ENCODE measurements around the gene MED7. TPM values are rescaled to one million over a fixed set of nuclear protein-coding genes. Genes with fewer than 3 reads are reported as not detected.

MED7 gene
- total RNA-seq, 1 experiment from 2014 or later = 17.3 TPM

GRCh38 chr5:157172403-157172802, 29.7 kb upstream of the MED7 start:
- peaks cover 14% of the 10 kb centered on the region for H3K9me3 Mint-ChIP-seq (ENCODE audit: unreplicated experiment)
- no peak for TF ChIP-seq CTCF (IDR thresholded peaks at IDR 0.05; ENCODE audit: insufficient read depth in 1 of 2, low read depth in 1 of 2, low read length in 1 of 2, severe bottlenecking in 1 of 2, unreplicated experiment in 1 of 2)
- no peaks in the 10 kb centered on the region for H3K9me3 ChIP-seq
- no peak overlapping the region for H3K27ac Mint-ChIP-seq (ENCODE audit: unreplicated experiment)
- no peak overlapping the region for H3K4me3 Mint-ChIP-seq (ENCODE audit: unreplicated experiment)
- no peaks in the 10 kb centered on the region for H3K36me3 ChIP-seq (ENCODE audit: control insufficient read depth, insufficient read depth, low read length)
- H3K4me1 Mint-ChIP-seq (ENCODE audit: low read depth, unreplicated experiment) = no peaks in the 10 kb centered on the region
- POLR2A ChIA-PET = no interaction called here
- no peaks in the 10 kb centered on the region for H3K36me3 Mint-ChIP-seq (ENCODE audit: insufficient read depth, unreplicated experiment)
- H3K27me3 ChIP-seq (replicated peaks; ENCODE audit: control insufficient read depth, insufficient read depth, low read length) = no peaks in the 10 kb centered on the region; the same call in 1 of the 2 replicates
- H3K27me3 Mint-ChIP-seq (ENCODE audit: insufficient read depth, unreplicated experiment) = peaks cover 14% of the 10 kb centered on the region
- intact Hi-C loops (cut with micrococcal nuclease; ENCODE audit: unreplicated experiment) = no loop called here
- no TSS peak for BruUV-seq (replicated peaks)
- CTCF ChIA-PET = no interaction called here
- no peaks in the 10 kb centered on the region for H3K4me1 ChIP-seq
- DNase-seq = no peak
- H3K4me3 ChIP-seq (ENCODE audit: low read depth, low read length) = no peak overlapping the region

GRCh38 chr5:157168286-157168685, 25.6 kb upstream of the MED7 start:
- no peaks in the 10 kb centered on the region for H3K9me3 ChIP-seq
- Mint-ChIP-seq H3K9me3 (ENCODE audit: unreplicated experiment) (peaks cover 14% of the 10 kb centered on the region), H3K4me1 (ENCODE audit: low read depth, unreplicated experiment) (no peaks in the 10 kb centered on the region), H3K27me3 (ENCODE audit: insufficient read depth, unreplicated experiment) (peaks cover 12% of the 10 kb centered on the region), H3K36me3 (ENCODE audit: insufficient read depth, unreplicated experiment) (no peaks in the 10 kb centered on the region), H3K27ac (ENCODE audit: unreplicated experiment) (no peak overlapping the region), H3K4me3 (ENCODE audit: unreplicated experiment) (no peak overlapping the region)
- no TSS peak for BruUV-seq (replicated peaks)
- DNase-seq = no peak
- POLR2A ChIA-PET = no interaction called here
- H3K36me3 ChIP-seq (ENCODE audit: control insufficient read depth, insufficient read depth, low read length) = no peaks in the 10 kb centered on the region
- intact Hi-C loops (cut with micrococcal nuclease; ENCODE audit: unreplicated experiment) = no loop called here
- H3K27me3 ChIP-seq (replicated peaks; ENCODE audit: control insufficient read depth, insufficient read depth, low read length) = no peaks in the 10 kb centered on the region
- no peak overlapping the region for H3K4me3 ChIP-seq (ENCODE audit: low read depth, low read length)
- no peak for TF ChIP-seq CTCF (IDR thresholded peaks at IDR 0.05; ENCODE audit: insufficient read depth in 1 of 2, low read depth in 1 of 2, low read length in 1 of 2, severe bottlenecking in 1 of 2, unreplicated experiment in 1 of 2)
- CTCF ChIA-PET = no interaction called here
- H3K4me1 ChIP-seq = no peaks in the 10 kb centered on the region

GRCh38 chr5:157167214-157167621, 24.6 kb upstream of the MED7 start:
- Mint-ChIP-seq H3K27ac (ENCODE audit: unreplicated experiment) (no peak overlapping the region), H3K4me1 (ENCODE audit: low read depth, unreplicated experiment) (no peaks in the 10 kb centered on the region), H3K4me3 (ENCODE audit: unreplicated experiment) (no peak overlapping the region), H3K9me3 (ENCODE audit: unreplicated experiment) (peaks cover 14% of the 10 kb centered on the region), H3K27me3 (ENCODE audit: insufficient read depth, unreplicated experiment) (peaks cover 16% of the 10 kb centered on the region), H3K36me3 (ENCODE audit: insufficient read depth, unreplicated experiment) (no peaks in the 10 kb centered on the region)
- no peaks in the 10 kb centered on the region; the same call in 1 of the 2 replicates for H3K27me3 ChIP-seq (replicated peaks; ENCODE audit: control insufficient read depth, insufficient read depth, low read length)
- BruUV-seq (replicated peaks) = no TSS peak
- H3K9me3 ChIP-seq = no peaks in the 10 kb centered on the region
- intact Hi-C loops (cut with micrococcal nuclease; ENCODE audit: unreplicated experiment) = no loop called here
- no peak overlapping the region for H3K4me3 ChIP-seq (ENCODE audit: low read depth, low read length)
- DNase-seq = no peak
- H3K4me1 ChIP-seq = no peaks in the 10 kb centered on the region
- ChIA-PET CTCF (interaction anchor here (0.6 kb wide), 1 partner anchor 11 kb away, joined by 3 read pairs; no protein-coding TSS in a partner anchor), POLR2A (no interaction called here)
- no peaks in the 10 kb centered on the region for H3K36me3 ChIP-seq (ENCODE audit: control insufficient read depth, insufficient read depth, low read length)
- no peak for TF ChIP-seq CTCF (IDR thresholded peaks at IDR 0.05; ENCODE audit: insufficient read depth in 1 of 2, low read depth in 1 of 2, low read length in 1 of 2, severe bottlenecking in 1 of 2, unreplicated experiment in 1 of 2)
